ENCODE measurements around the gene RTF1.

Gene RTF1

GRCh38 chr15:41396111-41396510, 20.8 kb upstream of the RTF1 start:
- no peak overlapping the region for H3K4me3 ChIP-seq (ENCODE audit: low read depth, low read length)
- DNase-seq (ENCODE audit: low read depth), result no peak
- no peak for TF ChIP-seq CTCF (IDR thresholded peaks at IDR 0.05; ENCODE audit: insufficient read depth, low read depth, low read length, missing control alignments)

GRCh38 chr15:41401904-41402267, 15.0 kb upstream of the RTF1 start:
- DNase-seq (ENCODE audit: low read depth), result no peak
- H3K4me3 ChIP-seq (ENCODE audit: low read depth, low read length), result peak overlapping the region; percentile 98
- no peak for TF ChIP-seq CTCF (IDR thresholded peaks at IDR 0.05; ENCODE audit: insufficient read depth, low read depth, low read length, missing control alignments)

GRCh38 chr15:41407341-41407740, 9.6 kb upstream of the RTF1 start:
- no peak for TF ChIP-seq CTCF (IDR thresholded peaks at IDR 0.05; ENCODE audit: insufficient read depth, low read depth, low read length, missing control alignments)
- no peak for DNase-seq (ENCODE audit: low read depth)
- no peak overlapping the region for H3K4me3 ChIP-seq (ENCODE audit: low read depth, low read length)

- no peak for DNase-seq (ENCODE audit: low read depth)
- no peak overlapping the region for H3K4me3 ChIP-seq (ENCODE audit: low read depth, low read length)
- TF ChIP-seq CTCF (IDR thresholded peaks at IDR 0.05; ENCODE audit: insufficient read depth, low read depth, low read length, missing control alignments), result no peak
Observed at GRCh38 chr15:41408234-41408641, 8.7 kb upstream of the RTF1 start.

- H3K4me3 ChIP-seq (ENCODE audit: low read depth, low read length), result no peak overlapping the region
- DNase-seq (ENCODE audit: low read depth), result no peak
- no peak for TF ChIP-seq CTCF (IDR thresholded peaks at IDR 0.05; ENCODE audit: insufficient read depth, low read depth, low read length, missing control alignments)
Observed at GRCh38 chr15:41411031-41411430, 5.9 kb upstream of the RTF1 start.

- no peak for DNase-seq (ENCODE audit: low read depth)
- no peak for TF ChIP-seq CTCF (IDR thresholded peaks at IDR 0.05; ENCODE audit: insufficient read depth, low read depth, low read length, missing control alignments)
- H3K4me3 ChIP-seq (ENCODE audit: low read depth, low read length), result no peak overlapping the region
Observed at GRCh38 chr15:41411441-41411840, 5.5 kb upstream of the RTF1 start.

- no peak for TF ChIP-seq CTCF (IDR thresholded peaks at IDR 0.05; ENCODE audit: insufficient read depth, low read depth, low read length, missing control alignments)
- peak overlapping the region; percentile 98 for H3K4me3 ChIP-seq (ENCODE audit: low read depth, low read length)
- no peak for DNase-seq (ENCODE audit: low read depth)
Observed at GRCh38 chr15:41416128-41416741, 660 bp upstream of the RTF1 start.

Measured in GM12865 (cell line).